Mesothelial cell of epicardium (in vitro differentiated cells): ENCODE results near the gene ZDHHC11. TPM values are rescaled to one million over a fixed set of nuclear protein-coding genes. Genes with fewer than 3 reads are reported as not detected.
"Not testable (repeated sequence)": the region's sequence is repeated elsewhere in the genome, so short reads cannot be mapped to it uniquely, and the experiment has no call there.

Experiments used
- DNase-seq, 2 experiments: peaks; one replicate each; pipeline ENCODE4 v3.0.0; 2021; ENCODE audit warnings: low spot score in 2 of 2; ENCODE audit not compliant: unreplicated experiment in 2 of 2
- H3K27ac Mint-ChIP-seq: 2 replicates; pipeline ENCODE4 v1.8.0; 2021; ENCODE audit warnings: mixed read lengths
- H3K27me3 Mint-ChIP-seq: 2 replicates; pipeline ENCODE4 v1.8.0; 2021; ENCODE audit warnings: low read depth, mixed read lengths
- H3K36me3 Mint-ChIP-seq: 2 replicates; pipeline ENCODE4 v1.8.0; 2021; ENCODE audit warnings: mixed read lengths
- H3K4me1 Mint-ChIP-seq: 2 replicates; pipeline ENCODE4 v1.8.0; 2021; ENCODE audit warnings: mixed read lengths
- H3K4me3 Mint-ChIP-seq: 2 replicates; pipeline ENCODE4 v1.8.0; 2021; ENCODE audit warnings: mild to moderate bottlenecking, moderate library complexity, mixed read lengths
- H3K9me3 Mint-ChIP-seq: 2 replicates; pipeline ENCODE4 v1.8.0; 2021; ENCODE audit warnings: mixed read lengths
- total RNA-seq: library from RNA; stranded (reverse); gene quantifications from 3 replicates; pipeline ENCODE4 v1.2.1, GENCODE V29; 2021
- TF ChIP-seq, protein P1 (sequence below): fragments of 200-600 bp; sonication (generic); IDR thresholded peaks from one replicate; pipeline ENCODE4 v1.5.0; 2021; ENCODE audit warnings: antibody characterized with exemption; ENCODE audit not compliant: unreplicated experiment

The ZDHHC11 gene
- total RNA-seq, 1 donor from 2014 or later = 11.4 TPM

GRCh38 chr5:801472-801871, 49.3 kb downstream of the ZDHHC11 start:
- H3K36me3 Mint-ChIP-seq = peaks cover 8% of the 10 kb centered on the region
- TF ChIP-seq, protein P1, sequence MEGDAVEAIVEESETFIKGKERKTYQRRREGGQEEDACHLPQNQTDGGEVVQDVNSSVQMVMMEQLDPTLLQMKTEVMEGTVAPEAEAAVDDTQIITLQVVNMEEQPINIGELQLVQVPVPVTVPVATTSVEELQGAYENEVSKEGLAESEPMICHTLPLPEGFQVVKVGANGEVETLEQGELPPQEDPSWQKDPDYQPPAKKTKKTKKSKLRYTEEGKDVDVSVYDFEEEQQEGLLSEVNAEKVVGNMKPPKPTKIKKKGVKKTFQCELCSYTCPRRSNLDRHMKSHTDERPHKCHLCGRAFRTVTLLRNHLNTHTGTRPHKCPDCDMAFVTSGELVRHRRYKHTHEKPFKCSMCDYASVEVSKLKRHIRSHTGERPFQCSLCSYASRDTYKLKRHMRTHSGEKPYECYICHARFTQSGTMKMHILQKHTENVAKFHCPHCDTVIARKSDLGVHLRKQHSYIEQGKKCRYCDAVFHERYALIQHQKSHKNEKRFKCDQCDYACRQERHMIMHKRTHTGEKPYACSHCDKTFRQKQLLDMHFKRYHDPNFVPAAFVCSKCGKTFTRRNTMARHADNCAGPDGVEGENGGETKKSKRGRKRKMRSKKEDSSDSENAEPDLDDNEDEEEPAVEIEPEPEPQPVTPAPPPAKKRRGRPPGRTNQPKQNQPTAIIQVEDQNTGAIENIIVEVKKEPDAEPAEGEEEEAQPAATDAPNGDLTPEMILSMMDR = no peak
- DNase-seq = no peak

GRCh38 chr5:801055-801454, 49.7 kb downstream of the ZDHHC11 start:
- not testable (repeated sequence) for H3K4me3 Mint-ChIP-seq, H3K27me3 Mint-ChIP-seq, H3K4me1 Mint-ChIP-seq, H3K27ac Mint-ChIP-seq, H3K36me3 Mint-ChIP-seq, DNase-seq
- H3K9me3 Mint-ChIP-seq = peaks cover 20% of the 10 kb centered on the region

More at GRCh38 chr5:801472-801871, 49.3 kb downstream of the ZDHHC11 start:
- H3K4me1 Mint-ChIP-seq = no peaks in the 10 kb centered on the region
- H3K27me3 Mint-ChIP-seq = peaks cover 1% of the 10 kb centered on the region
- H3K4me3 Mint-ChIP-seq = no peak overlapping the region
- no peak overlapping the region for H3K27ac Mint-ChIP-seq
- peaks cover 22% of the 10 kb centered on the region for H3K9me3 Mint-ChIP-seq

DNA sequence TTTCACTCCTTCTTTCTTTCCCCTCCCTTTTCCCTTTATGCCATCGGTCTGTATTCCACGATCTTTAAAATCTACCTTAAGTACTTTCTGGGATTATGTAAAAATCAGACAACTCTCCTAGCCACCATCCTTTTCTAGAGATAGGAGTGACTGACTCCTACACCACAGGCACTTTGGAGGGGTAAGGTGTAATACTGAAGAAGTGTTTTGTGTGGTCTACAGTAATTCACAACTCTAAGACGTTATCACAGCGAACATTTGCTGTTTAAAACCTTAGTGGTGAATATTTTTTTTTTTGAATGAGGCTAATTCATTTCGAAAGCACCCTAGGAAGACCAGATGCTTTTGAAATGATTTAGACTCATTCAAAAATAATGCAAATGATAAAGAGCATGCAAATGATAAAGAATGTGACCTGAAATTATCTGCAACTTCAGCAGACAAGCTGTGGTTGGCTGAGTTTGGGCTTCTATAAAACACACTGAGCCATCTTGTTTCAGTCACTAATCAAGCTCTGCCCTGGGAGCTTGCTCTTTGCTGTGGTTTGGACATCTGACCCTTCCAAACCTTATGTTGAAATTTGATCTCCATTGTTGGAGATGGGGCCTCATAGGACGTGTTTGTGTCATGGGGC, 52.2 kb downstream of the ZDHHC11 start:
- not testable (repeated sequence) for DNase-seq, H3K27ac Mint-ChIP-seq, H3K4me3 Mint-ChIP-seq, H3K36me3 Mint-ChIP-seq, H3K4me1 Mint-ChIP-seq, H3K27me3 Mint-ChIP-seq
- H3K9me3 Mint-ChIP-seq = peaks cover 24% of the 10 kb centered on the region

GRCh38 chr5:797986-798385, 52.8 kb downstream of the ZDHHC11 start:
- DNase-seq, H3K36me3 Mint-ChIP-seq, H3K4me3 Mint-ChIP-seq, H3K27me3 Mint-ChIP-seq, H3K27ac Mint-ChIP-seq, H3K4me1 Mint-ChIP-seq: not testable (repeated sequence)
- H3K9me3 Mint-ChIP-seq = peaks cover 27% of the 10 kb centered on the region

- peaks cover 42% of the 10 kb centered on the region for H3K9me3 Mint-ChIP-seq
- not testable (repeated sequence) for H3K27me3 Mint-ChIP-seq, H3K4me3 Mint-ChIP-seq
Observed at GRCh38 chr5:795873-796272, 54.9 kb downstream of the ZDHHC11 start.

DNA sequence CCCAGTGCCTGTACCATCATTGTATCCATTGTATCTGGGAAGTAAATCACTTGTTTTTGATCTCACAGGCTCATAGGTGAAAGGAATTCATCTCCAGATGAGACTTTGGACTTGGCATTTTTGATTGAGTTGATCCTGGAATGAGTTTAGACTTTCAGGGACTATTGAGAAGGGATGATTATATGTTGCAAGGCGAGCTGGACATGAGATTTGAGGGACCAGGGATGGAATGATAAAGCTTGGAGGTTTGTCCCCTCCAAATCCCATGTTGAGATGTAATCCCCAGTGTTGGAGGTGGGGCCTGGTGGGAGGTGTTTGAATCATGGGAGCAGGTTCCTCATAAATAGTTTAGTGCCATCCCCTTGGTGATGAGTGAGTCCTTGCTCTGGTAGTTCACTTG, 55.8 kb downstream of the ZDHHC11 start:
- not testable (repeated sequence) for H3K27me3 Mint-ChIP-seq, H3K27ac Mint-ChIP-seq, H3K4me1 Mint-ChIP-seq, DNase-seq, H3K4me3 Mint-ChIP-seq, H3K36me3 Mint-ChIP-seq
- peaks cover 51% of the 10 kb centered on the region for H3K9me3 Mint-ChIP-seq

More at GRCh38 chr5:795873-796272, 54.9 kb downstream of the ZDHHC11 start:
- DNase-seq, H3K27ac Mint-ChIP-seq, H3K36me3 Mint-ChIP-seq, H3K4me1 Mint-ChIP-seq: not testable (repeated sequence)

GRCh38 chr5:788703-789102, 62.1 kb downstream of the ZDHHC11 start:
- H3K4me1 Mint-ChIP-seq, H3K4me3 Mint-ChIP-seq, H3K27ac Mint-ChIP-seq, H3K36me3 Mint-ChIP-seq, DNase-seq: not testable (repeated sequence)
- Mint-ChIP-seq H3K9me3 (peaks cover 46% of the 10 kb centered on the region), H3K27me3 (peaks cover 24% of the 10 kb centered on the region)

DNA sequence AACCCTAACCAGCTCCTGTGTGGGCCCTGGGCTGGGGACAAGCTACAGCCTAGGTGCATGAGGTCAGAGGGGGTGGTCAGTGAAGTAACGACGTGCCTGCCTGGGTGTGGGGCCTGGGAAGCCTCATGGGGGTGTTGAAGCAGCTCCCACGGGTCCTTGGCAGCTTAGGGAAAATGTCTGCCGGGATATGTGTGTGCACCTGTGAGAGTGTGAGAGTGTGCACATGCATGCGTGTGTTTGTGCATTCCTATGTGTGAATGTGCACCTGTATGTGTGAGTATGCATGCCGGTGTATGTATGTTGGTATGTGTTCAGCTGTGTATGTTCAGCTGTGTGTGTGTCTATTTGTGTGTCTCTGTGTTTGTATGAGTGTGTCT, 62.9 kb downstream of the ZDHHC11 start:
- H3K4me1 Mint-ChIP-seq, DNase-seq, H3K27ac Mint-ChIP-seq, H3K4me3 Mint-ChIP-seq, H3K36me3 Mint-ChIP-seq: not testable (repeated sequence)
- Mint-ChIP-seq H3K27me3 (peaks cover 26% of the 10 kb centered on the region), H3K9me3 (peaks cover 38% of the 10 kb centered on the region)

GRCh38 chr5:787224-787856, 63.4 kb downstream of the ZDHHC11 start:
- H3K9me3 Mint-ChIP-seq = peaks cover 35% of the 10 kb centered on the region
- DNase-seq, H3K36me3 Mint-ChIP-seq, H3K27ac Mint-ChIP-seq, H3K4me3 Mint-ChIP-seq, H3K4me1 Mint-ChIP-seq: not testable (repeated sequence)
- H3K27me3 Mint-ChIP-seq = peaks cover 23% of the 10 kb centered on the region

DNA sequence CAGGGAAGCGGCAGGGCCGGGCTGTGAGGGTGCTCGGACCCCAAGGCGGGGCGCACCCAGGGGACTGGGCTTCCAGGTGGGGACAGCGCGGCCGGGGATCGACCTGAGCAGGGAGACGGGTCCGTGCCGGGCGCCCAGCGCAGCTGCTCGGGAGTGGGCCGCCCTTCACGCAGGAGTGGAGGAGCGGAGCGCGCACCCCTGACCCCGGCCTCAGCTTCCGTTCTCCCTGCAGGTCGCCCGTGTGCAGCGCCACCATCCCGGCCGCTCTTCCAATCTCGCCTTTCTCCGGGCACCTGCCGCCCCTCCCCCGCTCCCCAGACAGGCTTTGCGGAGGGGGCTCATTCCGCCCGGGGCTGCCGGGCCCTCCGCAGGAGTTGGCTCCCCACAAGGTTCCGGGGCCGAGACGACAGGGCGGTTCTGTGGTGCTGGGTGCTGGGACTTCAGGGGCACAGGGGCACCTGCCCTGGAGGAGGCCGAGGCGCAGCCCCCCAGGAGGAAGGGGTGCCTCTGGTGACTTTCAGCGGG, 65.5 kb downstream of the ZDHHC11 start:
- H3K36me3 Mint-ChIP-seq, H3K27ac Mint-ChIP-seq, H3K4me1 Mint-ChIP-seq: not testable (repeated sequence)
- peak overlapping the region; percentile 62 for H3K4me3 Mint-ChIP-seq
- H3K9me3 Mint-ChIP-seq = peaks cover 17% of the 10 kb centered on the region
- H3K27me3 Mint-ChIP-seq = peaks cover 23% of the 10 kb centered on the region
- DNase-seq = peak in 1 of 2 experiments; percentile 43

DNA sequence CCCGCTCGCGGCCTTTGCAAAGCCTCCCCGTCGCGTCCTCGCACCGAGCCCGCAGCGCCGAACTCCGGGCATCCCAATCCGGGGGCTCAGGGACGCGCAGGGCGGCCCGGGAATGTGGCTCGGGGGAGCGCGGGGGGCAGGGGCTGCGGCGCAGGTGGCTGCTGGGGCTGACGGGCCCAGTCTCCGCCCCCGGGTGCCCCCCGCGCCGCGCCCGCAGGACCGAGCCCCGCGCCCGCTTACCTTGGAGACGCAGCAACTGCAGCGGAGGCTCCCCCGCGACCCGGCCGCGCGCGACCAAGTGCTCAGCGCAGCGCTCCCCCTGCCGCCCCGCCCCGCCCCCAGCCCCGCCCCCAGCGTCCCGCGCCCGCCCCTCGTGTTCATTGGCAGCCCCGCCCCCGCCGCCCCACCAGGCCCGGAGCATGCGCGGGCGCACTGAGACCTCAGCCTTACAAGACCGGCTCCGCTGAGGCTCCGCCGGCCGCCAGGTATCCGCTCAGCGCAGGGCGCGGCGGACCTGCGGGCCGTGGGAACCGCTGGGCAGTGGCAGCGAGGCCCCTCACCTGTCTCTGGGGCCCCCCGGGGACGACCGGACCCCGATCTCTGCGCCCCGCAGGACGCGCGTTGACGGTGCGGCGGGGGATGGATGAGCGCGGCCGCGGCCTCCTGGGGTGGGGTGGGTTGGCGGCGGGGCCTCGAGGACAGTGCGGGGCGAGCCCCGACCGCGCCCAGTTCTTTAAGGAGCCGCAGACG, 66.2 kb downstream of the ZDHHC11 start, which contains the start of gene ZDHHC11B:
ZDHHC11B (minus strand) TSS at position 302 of the 750 bp plus-strand sequence. CDS start 17,810 bp downstream, outside the sequence.
- not testable (repeated sequence) for H3K27ac Mint-ChIP-seq, H3K36me3 Mint-ChIP-seq, H3K4me1 Mint-ChIP-seq
- H3K27me3 Mint-ChIP-seq = peaks cover 23% of the 10 kb centered on the region
- DNase-seq = peak; percentile 83 to 92
- peak within 1 kb of the TSS; percentile 62 for H3K4me3 Mint-ChIP-seq
- peaks cover 10% of the 10 kb centered on the region for H3K9me3 Mint-ChIP-seq

GRCh38 chr5:783881-784427, 66.8 kb downstream of the ZDHHC11 start:
- not testable (repeated sequence) for H3K27ac Mint-ChIP-seq, H3K9me3 Mint-ChIP-seq, H3K36me3 Mint-ChIP-seq, H3K4me1 Mint-ChIP-seq
- DNase-seq = peak; percentile 21 to 55
- peaks cover 23% of the 10 kb centered on the region for H3K27me3 Mint-ChIP-seq
- H3K4me3 Mint-ChIP-seq = peak overlapping the region; percentile 49
